GM21526 (cell line): ENCODE measurements around the gene TIMM23.
"Not testable (repeated sequence)": the region's sequence is repeated elsewhere in the genome, so short reads cannot be mapped to it uniquely, and the experiment has no call there.

Experiments
- ATAC-seq: cut with Tn5 transposase; IDR thresholded peaks from one replicate; pipeline ENCODE4 v1.9.1; 2021; ENCODE audit warnings: moderate library complexity; ENCODE audit not compliant: unreplicated experiment, low FRiP score

Gene TIMM23

GRCh38 chr10:46020344-46020657 is 48.0 kb downstream of the TIMM23 start:
- ATAC-seq: no peak

GRCh38 chr10:46022978-46023702 is 50.9 kb downstream of the TIMM23 start:
- peak; percentile 90 for ATAC-seq

- no peak for ATAC-seq
These were observed 52.7 kb downstream of the TIMM23 start for GRCh38 chr10:46024948-46025347.

GRCh38 chr10:46025406-46025805 is 53.1 kb downstream of the TIMM23 start:
- ATAC-seq: no peak

GRCh38 chr10:46026106-46026505 is 53.8 kb downstream of the TIMM23 start:
- ATAC-seq: no peak

GRCh38 chr10:46028584-46029460 is 56.5 kb downstream of the TIMM23 start:
- peak; percentile 30 for ATAC-seq

GRCh38 chr10:46029461-46030030 is 57.3 kb downstream of the TIMM23 start:
- ATAC-seq: no peak

GRCh38 chr10:46030091-46030937 is 58.0 kb downstream of the TIMM23 start, which contains the start of gene NCOA4:
Gene NCOA4 (minus strand): TSS chr10:46030623. CDS start chr10:46016680, 13,943 bp downstream.
- peak; percentile 96 for ATAC-seq

GRCh38 chr10:46031648-46032532 is 59.6 kb downstream of the TIMM23 start:
- no peak for ATAC-seq

- no peak for ATAC-seq
These were observed 61.3 kb downstream of the TIMM23 start for GRCh38 chr10:46033602-46034011.

GRCh38 chr10:46035923-46036849 is 63.9 kb downstream of the TIMM23 start:
- ATAC-seq: no peak

GRCh38 chr10:46037107-46037825 is 65.0 kb downstream of the TIMM23 start:
- ATAC-seq: no peak

GRCh38 chr10:46040004-46040403 is 67.7 kb downstream of the TIMM23 start:
- no peak for ATAC-seq

- no peak for ATAC-seq
These were observed 70.2 kb downstream of the TIMM23 start for GRCh38 chr10:46042527-46042926.

- ATAC-seq: no peak
These were observed 74.0 kb downstream of the TIMM23 start, which contains the start of gene MSMB for GRCh38 chr10:46046261-46046660. Gene MSMB (minus strand): TSS chr10:46046269. CDS start chr10:46046237, 32 bp downstream.

- no peak for ATAC-seq
These were observed 75.9 kb downstream of the TIMM23 start for GRCh38 chr10:46048152-46048551.

GRCh38 chr10:46049497-46049831 is 77.2 kb downstream of the TIMM23 start:
- ATAC-seq: not testable (repeated sequence)
